GM21529 (cell line): ENCODE data around the gene EXOC3L1.

Experiments
- ATAC-seq: cut with Tn5 transposase; IDR thresholded peaks from one replicate; pipeline ENCODE4 v1.9.1; 2021; ENCODE audit not compliant: unreplicated experiment

The EXOC3L1 gene

DNA sequence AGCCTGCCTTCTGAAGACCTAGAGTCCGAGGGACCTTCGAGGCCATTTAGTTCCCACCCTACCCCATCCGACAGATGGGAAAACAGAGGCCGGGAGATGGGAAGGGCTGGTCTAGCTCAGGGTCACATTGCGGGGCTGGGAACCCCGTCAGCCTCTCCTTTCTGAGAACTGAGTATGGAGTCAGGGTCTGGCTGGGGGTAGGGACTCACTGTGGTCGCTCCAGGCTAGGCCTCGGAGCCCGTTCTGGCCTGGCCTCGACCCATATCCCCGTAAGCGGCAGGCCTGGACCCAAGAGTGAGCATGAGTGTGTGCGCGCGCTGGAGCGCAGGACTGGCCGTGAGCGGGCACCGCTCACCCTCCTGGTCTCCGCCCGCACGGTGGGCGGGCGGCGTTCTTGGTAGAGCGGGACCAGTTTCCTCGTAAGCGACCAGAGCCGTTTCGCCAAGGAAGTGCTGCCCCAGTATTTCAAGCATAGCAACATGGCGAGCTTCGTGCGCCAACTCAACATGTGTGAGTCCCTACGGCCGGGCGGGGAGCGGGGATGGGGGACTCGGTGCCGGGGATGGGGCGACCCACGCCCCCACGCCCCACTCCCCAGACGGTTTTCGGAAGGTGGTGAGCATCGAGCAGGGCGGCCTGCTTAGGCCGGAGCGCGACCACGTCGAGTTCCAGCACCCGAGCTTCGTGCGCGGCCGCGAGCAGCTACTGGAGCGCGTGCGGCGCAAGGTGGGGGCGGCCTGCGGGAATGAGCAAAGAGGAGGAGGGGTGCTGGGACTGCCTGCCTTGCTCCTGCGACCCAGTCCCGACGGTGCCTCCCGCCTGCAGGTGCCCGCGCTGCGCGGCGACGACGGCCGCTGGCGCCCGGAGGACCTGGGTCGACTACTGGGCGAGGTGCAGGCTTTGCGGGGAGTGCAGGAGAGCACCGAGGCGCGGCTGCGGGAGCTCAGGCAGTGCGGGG lies 24.5 kb downstream of the EXOC3L1 start:
- no peak for ATAC-seq

DNA sequence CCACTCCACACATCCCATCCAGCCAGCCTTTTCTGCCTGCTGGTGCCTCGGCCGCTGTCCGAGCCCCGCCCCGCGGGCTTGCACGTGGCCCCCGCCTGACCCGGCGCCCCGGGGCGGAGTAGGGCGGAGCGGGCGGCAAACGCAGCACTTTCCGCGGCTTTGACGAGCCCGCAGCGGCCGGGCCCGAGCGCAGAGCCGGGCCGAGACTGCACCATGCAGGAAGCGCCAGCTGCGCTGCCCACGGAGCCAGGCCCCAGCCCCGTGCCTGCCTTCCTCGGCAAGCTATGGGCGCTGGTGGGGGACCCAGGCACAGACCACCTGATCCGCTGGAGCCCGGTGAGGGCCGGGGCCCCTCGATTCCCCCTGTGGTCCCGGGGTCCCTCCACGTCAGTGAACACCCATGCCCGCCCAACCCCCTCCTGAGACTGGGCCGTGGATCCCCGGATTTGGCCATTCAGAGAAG lies 25.3 kb downstream of the EXOC3L1 start, which contains the start of gene HSF4:
Gene HSF4 (plus strand): TSS at position 147 of the 463 bp plus-strand sequence. CDS start 67 bp downstream, at position 214.
- ATAC-seq: no peak

DNA sequence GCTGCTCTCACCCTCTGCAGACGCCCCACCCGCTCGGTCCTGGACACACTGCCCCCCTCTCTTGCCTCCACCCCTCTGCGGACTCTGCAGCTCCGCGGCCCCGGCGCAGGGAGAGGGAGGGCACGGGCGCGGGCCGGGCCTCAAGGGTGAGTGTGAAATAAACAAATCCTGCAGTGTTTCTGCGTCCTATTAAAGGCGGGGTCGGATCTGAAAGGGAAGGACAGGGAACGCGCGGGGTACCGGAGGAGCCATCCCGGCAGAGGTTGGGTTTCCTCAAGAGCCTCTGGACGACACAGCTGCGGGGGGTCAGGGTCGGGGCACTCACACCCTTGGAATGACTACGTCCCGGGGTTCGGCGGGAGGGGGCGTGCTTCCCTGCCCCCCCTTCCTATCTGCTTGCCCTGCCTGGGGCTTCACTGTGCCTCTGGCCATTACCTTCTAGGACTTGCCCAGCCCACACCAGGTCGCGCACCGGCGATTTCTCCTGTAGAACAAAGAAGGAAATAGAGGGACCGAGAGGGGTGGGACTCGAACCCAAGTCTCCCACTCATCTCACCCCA lies 25.9 kb downstream of the EXOC3L1 start:
- no peak for ATAC-seq

DNA sequence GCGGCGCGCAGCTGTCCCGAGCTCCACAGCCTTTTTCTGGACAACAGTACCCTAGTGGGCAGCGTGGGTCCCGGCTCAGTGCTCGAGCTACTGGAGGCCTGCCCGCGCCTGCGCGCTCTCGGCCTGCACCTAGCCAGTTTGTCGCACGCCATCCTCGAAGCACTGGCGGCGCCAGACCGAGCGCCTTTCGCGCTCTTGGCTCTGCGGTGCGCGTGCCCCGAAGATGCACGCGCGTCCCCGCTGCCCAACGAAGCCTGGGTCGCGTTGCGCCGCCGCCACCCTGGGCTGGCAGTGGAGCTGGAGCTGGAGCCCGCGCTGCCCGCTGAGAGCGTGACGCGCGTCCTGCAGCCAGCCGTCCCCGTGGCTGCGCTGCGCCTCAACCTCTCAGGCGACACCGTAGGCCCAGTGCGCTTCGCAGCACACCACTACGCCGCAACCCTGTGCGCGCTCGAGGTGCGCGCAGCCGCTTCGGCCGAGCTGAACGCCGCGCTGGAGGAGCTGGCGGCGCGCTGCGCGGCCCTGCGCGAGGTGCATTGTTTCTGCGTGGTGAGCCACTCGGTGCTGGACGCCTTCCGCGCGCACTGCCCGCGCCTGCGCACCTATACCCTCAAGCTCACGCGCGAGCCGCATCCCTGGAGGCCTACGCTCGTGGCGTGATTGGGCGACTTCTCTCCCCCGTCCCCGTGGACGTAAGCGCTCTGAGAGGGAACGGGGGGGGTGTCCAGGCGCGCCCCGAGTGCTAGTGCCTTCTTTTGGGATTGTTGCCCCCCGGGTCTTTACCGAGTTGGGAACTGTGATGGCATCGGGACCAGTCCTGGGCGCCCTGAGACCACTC lies 26.6 kb downstream of the EXOC3L1 start:
- ATAC-seq: no peak

DNA sequence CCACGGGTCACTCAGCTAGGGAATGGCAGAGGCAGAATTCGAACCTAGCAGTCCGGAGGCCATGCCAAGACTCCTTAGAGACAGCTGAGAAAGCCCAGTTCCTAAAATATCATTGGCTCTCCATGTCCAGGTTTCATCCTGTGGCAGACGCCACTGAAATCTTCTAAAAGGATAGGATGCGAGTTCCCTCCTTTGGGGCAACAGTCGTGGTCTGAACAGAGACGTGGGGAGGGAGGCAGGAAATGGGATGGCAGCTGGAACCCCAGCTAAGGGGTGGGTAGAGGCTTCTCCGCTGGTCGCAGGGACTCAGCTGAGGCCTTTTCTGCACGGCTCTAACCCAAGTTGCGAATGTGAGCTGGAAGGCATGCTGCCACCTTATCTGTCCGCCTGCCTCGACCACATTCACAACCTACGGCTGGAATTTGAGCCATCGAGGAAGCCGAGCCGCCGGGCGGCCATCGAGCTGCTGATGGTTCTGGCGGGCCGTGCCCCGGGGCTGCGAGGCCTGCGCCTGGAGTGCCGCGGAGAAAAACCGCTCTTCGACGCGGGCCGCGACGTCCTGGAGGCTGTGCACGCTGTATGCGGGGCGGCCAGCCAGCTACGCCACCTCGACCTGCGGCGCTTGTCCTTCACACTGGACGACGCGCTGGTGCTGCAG lies 27.3 kb downstream of the EXOC3L1 start:
- no peak for ATAC-seq

DNA sequence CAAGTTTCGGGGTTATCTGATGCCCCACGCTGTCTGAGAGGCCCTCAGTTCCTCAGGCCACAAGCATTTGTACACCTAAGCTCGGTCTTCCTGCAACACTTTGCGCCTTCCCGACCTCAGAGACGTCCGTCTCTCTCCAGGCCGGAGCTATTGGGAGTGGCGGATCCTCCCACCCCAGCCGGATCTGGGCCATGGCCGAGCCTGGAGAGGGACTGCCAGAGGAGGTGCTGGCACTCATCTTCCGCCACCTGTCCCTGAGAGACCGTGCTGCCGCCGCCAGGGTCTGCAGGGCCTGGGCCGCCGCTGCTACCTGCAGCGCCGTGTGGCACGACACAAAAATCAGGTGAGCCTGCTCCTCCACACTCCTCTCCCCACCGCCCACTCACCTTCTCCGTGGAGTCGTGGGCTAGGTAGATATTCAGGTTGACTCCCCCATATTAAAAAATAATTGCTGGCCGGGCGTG lies 28.3 kb downstream of the EXOC3L1 start:
- no peak for ATAC-seq

DNA sequence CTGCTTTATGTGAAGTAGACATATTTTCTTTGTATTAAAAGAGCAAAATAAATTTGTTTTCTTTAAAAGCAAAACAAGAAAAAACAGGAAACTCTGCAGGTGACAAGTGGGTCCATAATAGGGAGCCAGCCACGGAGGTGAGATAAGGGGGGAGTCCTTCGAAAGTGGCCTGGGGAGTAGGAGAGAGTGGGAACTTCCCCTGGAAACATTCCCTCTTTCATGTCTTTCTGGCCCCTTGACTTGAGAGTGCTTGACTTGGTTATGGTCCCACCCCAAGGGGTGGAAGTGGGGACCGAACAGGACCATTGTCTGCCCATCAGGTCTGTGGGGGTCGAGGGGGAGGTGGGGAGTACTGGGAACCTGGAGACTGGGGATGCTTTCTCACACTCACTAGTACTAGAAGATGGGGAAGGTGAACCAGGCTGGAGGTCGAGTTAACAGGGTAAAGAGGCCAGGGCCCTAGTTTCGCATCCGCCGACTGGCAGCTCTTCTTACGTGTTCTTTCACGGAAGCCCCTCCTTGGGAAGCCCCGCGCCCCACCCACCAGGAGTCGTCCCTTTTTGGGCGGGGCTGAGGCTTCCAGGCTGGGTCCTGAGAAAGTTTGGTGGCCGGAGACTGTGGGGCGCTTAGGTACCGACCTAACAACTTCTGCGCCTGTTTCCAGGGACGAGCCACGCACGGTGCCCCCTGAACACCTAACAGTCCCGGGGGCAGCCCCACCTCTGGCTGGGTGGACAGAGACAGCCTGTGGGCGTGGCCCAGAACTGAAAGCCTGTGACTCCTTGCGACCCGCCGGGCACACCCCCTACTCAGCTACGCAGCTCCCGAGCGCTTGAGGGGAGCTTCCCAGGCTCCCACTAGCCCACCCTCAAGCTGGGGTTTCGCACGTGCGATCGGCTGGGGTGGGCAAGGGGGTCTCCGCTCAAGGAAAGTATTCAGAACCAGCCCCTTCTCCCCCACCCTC lies 31.0 kb downstream of the EXOC3L1 start:
- peak; percentile 40 for ATAC-seq

DNA sequence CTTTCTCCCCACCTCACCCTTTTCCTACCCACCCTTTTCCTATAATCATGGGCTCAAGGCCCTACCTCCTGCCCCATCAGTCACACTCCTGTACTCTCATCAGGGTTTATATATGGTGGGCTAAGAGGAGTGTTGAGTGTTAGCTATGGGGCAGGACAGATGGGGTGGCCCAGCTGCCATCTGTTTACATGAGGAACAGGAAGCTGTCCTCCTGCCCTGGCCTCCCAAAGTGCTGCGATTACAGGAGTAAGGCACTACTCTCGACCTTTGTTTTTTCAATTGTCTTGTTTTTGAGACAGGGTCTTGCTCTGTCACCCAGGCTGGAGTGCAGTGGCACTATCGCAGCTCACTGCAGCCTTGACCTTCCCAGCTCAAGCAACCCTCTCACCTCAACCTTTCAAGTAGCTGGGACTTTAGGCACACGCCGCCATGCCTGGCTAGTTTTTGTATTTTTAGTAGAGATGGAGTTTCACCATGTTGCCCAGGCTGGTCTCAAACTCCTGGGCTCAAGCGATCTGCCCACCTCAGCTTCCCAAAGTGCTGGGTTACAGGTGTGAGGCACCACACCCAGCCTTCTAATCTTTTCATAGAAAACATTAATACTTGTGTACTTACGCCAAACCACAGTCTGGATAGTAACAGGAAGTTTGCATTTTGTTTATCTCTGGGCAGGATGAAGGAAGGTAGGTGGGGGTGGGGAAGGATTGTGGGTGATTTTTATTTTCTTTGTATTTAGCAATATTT lies 31.9 kb downstream of the EXOC3L1 start:
- ATAC-seq: no peak

DNA sequence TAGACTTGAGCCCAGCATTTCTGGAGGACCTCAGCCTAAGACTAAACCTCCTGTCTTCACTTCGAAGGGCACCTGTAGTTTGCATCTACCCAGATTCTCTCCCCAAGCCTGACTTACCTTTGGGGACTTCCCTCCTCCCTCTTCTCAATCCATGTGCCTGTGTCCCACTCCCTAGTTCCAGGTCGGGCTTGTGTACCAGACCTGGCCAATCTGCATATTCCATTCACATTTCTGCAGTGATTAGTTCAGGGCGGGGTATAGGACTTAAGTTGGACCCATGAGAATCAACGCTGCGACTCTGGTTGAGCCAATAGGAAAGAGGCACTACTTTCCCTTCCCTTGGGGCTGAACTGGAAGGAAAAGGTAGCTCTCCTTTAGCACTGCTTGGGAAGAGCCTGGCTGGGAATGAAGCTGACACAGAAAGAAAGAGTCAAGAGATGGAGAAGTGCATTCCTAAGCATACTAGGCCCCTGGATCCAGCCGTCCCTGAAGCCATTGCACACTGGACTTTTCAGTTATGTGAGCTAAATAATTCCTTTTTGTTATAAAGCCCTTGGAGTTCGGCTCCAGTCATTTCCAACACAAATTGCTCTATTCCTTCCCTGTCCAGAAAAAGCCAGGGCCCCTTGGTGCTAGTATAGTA lies 32.7 kb downstream of the EXOC3L1 start:
- no peak for ATAC-seq

DNA sequence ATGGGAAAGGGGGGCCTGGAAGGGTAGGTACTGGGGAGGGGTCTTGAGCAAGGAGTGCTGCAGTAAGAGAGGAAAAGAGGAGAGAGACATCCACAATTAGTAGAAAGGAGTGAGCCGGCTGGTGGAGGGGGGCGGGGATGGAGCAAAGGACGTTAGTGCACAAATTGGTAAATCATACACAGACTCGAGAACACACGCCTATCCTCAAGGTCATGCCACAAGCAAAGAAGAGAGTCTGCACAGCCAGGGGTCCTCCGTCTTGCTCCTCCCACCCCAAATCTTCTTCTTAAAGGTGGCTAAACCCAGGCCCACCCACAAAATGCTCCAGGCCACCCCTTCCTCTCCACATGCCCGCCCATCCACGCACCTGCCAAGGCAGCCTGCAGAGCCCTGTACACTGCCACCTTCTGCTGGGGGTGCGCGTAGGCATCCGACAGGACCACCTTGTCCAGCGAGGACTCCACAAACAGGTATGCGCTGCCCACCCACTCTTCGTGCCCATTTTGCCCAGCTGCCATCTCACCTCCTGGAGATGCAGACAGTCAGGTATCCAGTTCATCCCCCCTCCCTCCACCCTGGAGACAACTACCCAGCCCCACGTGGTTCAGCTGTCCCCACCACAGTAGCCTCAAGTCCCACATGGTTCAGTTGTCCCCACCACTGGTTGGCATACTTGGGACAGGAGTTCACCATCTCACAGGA lies 33.6 kb downstream of the EXOC3L1 start:
- no peak for ATAC-seq

DNA sequence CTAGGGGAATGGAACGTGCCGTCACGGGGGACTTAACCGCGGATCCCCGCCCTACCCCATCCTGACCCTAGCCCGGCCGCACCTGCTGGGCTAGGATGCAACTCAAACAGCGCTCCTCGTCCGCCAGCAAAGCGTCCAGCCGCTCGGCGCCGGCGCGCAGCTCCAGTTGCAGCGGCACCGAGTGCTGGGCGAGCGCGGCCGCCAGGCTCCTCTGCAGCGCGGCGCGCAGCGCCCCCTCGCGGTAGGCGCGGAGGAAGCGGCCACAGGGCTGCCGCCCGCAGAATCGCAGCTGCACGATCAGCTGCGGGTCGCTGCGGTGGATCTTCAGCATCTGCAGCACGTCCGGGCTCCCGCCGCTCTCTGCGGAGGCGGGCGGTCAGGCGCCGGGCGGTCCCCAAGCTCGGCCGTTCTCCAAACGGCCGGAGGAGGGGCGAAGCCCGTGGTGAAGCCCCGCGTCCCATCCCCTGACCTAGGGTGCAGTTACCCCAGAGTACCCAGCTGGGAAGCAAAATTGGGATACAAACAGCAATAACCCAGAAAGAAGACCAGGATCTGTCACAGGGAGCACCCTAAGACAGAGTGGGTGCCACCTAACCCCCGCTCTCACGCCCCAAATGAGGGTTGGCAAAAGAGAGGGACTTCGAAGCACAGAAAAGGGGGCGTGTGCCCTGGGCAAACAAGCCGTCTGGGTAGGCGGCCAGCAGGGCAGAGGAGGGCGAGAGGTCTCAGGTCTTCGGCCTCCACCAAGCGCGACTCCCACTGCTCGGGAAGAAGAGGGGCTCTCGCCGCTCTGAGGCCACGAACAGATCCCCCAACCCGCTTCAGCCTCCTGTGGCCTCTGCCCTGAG lies 34.4 kb downstream of the EXOC3L1 start:
- ATAC-seq: no peak

DNA sequence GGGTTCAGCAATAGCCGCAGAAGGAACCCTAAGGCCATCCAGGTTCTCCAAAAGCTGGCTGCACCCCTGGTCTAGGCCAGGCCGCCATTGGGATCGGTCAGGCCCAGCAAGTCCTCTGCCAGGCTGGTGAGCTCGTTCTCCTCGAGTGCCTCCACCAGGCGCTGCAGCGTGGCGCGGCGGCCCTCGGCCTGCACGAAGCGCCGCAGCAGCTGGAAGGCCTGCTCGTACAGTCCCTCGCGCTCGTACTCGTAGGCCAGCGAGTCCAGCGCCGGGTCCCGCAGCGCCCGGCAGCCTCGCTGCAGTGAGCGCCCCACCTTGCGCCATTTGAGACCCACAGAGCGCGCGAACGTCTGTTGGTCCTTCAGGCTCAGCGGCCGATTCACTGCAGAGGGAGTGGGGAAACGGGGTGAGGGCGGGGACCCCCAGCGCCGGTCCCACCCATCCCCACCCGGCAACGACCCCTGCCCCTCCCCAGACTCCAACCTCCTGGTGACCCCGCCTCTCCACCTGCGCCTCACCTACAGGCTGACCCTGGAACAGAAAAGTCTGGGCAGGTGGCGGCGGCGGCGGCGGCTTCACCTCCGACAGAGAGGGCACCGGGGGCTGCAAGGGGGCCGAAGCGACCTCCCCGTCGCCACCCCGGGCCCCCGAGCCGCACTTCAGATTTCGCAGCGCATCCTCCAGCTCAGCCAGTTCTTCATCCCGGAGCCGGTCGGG lies 35.2 kb downstream of the EXOC3L1 start:
- no peak for ATAC-seq

DNA sequence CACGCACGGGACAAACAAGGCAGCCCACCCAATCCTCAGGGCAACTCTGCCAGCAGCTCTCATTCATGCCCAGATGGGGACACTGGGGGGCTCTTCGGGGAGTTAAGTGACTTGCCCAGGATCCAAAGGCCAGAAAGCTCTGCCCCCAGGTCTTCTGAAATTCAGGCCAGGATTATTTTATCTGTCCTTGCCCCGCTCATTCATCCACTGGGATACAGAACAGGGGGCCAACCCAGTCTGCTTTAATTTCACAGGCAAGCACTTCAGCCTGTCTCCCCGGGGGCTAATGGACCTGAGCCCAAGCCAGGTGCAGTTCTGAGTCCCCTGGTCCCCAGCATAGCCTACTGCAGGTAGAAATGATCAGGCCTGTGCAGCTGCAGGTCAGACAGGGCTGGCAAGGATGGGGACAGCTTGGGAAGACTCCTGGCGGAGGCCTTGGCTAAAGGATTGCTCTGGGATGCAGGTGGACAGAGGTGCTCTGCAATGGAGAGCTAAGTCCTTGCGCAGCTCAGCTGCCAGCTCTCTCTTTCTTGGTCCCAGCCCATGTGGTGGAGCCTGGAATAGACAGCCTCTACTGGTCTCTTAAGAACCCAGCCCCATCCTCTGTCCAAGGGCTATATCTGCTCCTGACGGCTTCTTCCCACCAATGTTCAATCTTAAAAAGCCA lies 38.4 kb downstream of the EXOC3L1 start:
- no peak for ATAC-seq

DNA sequence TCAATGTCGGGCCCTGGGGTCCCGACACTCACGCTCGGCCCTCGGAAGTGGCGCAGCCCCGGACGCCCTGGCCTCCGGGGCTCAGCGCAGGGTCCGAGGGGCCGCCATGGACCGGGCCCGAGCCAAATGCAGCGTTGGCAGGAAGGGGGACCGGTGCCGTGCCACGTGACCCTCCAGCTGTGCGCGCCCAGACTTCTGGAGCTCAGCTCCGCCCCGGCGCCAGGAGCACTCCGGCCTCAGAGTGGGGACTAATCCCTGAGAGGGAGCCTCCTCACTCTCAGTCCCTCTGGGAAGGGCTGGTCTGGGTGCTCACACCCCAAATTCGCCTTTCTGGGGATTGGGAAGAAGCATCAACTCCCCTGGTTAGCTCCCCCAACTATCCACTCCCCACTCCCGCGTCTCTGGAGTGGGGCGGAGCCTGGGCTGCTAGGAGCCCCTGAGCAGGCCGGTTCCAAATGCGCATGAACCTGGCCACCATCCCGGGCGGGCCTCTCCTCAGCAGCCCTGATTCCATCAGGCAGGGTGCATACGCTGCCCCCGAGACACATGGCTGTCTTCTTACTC lies 39.0 kb downstream of the EXOC3L1 start, which contains the start of gene B3GNT9:
Gene B3GNT9 (minus strand): TSS at position 166 of the 564 bp plus-strand sequence. CDS start 513 bp downstream, outside the sequence.
- peak; percentile 63 for ATAC-seq
